PFSK-1 (cell line): ENCODE data around the gene MNDA.

Experiments used
- POLR2AphosphoS5 ChIP-seq: IDR thresholded peaks from 2 replicates; pipeline ENCODE4 v1.6.1; 2012; ENCODE audit warnings: low read depth, mild to moderate bottlenecking, control low read depth, low read length, moderate library complexity
- SIN3A ChIP-seq: IDR thresholded peaks from 2 replicates; pipeline ENCODE4 v1.6.1; 2012; ENCODE audit warnings: mild to moderate bottlenecking, low read length, moderate library complexity, borderline replicate concordance; ENCODE audit not compliant: insufficient read depth

- TF ChIP-seq SIN3A (no peak), POLR2AphosphoS5 (no peak)
Measured at GRCh38 chr1:158806916-158807536, 24.1 kb upstream of the MNDA start.
